DND-41 (cell line): ENCODE measurements around the gene CEP112.
"Not testable (repeated sequence)": the region's sequence is repeated elsewhere in the genome, so short reads cannot be mapped to it uniquely, and the experiment has no call there.

Source experiments
- ATAC-seq: fragments of 200-7000 bp; cut with Tn5 transposase; 3 replicates; pipeline ENCODE4 v1.9.1; 2021; ENCODE audit warnings: low read depth; ENCODE audit not compliant: insufficient read depth
- DNase-seq: peaks from one replicate; pipeline ENCODE4 v3.0.0-alpha.2; 2020
- H2AFZ ChIP-seq: 2 replicates; pipeline ENCODE4 v1.6.0; 2012; ENCODE audit warnings: low read depth, low read length
- H3K27ac ChIP-seq: 2 replicates; pipeline ENCODE4 v1.5.1; 2012; ENCODE audit warnings: low read length, inconsistent platforms
- H3K27me3 ChIP-seq: fragments of 200-600 bp; sonication (generic); 2 replicates; pipeline ENCODE4 v1.6.0; 2012; ENCODE audit warnings: low read length, mild to moderate bottlenecking, inconsistent platforms; ENCODE audit not compliant: insufficient read depth, poor library complexity
- H3K36me3 ChIP-seq: 2 replicates; pipeline ENCODE4 v1.5.1; 2012; ENCODE audit warnings: low read length, inconsistent platforms; ENCODE audit not compliant: insufficient read depth
- H3K4me1 ChIP-seq: 2 replicates; pipeline ENCODE4 v1.5.1; 2012; ENCODE audit warnings: mild to moderate bottlenecking, low read length; ENCODE audit not compliant: insufficient read depth
- H3K4me2 ChIP-seq: 2 replicates; pipeline ENCODE4 v1.6.0; 2012; ENCODE audit warnings: mild to moderate bottlenecking, moderate library complexity, low read length, inconsistent platforms; ENCODE audit not compliant: insufficient read depth
- H3K4me3 ChIP-seq, 2 experiments: fragments of 200-600 bp in 1 of 2; shearing (Covaris generic) in 1 of 2; 2 replicates each; pipeline ENCODE4 v1.5.1; 2012 to 2016; ENCODE audit warnings: inconsistent platforms in 2 of 2, low read length in 2 of 2, mild to moderate bottlenecking in 2 of 2, low read depth in 1 of 2, moderate library complexity in 1 of 2
- H3K79me2 ChIP-seq: 2 replicates; pipeline ENCODE4 v1.6.0; 2012; ENCODE audit warnings: low read length, inconsistent platforms; ENCODE audit not compliant: insufficient read depth
- H3K9ac ChIP-seq: 2 replicates; pipeline ENCODE4 v1.6.0; 2012; ENCODE audit warnings: low read depth, mild to moderate bottlenecking, inconsistent platforms, low read length, moderate library complexity
- H3K9me3 ChIP-seq: 2 replicates; pipeline ENCODE4 v1.5.1; 2012; ENCODE audit warnings: low read length, moderate library complexity, mild to moderate bottlenecking, inconsistent platforms; ENCODE audit not compliant: insufficient read depth, severe bottlenecking
- H4K20me1 ChIP-seq: 2 replicates; pipeline ENCODE4 v1.6.0; 2012; ENCODE audit warnings: low read length; ENCODE audit not compliant: insufficient read depth
- EZH2 ChIP-seq: IDR thresholded peaks from 3 replicates; pipeline ENCODE4 v1.6.1; 2012; ENCODE audit warnings: borderline replicate concordance, low read depth, mild to moderate bottlenecking, moderate library complexity, low read length, inconsistent platforms; ENCODE audit not compliant: severe bottlenecking
- TF ChIP-seq, protein P1 (sequence below): IDR thresholded peaks from 2 replicates; pipeline ENCODE4 v1.5.1; 2012; ENCODE audit warnings: borderline replicate concordance, low read length, moderate library complexity, mild to moderate bottlenecking; ENCODE audit not compliant: poor library complexity, severe bottlenecking; ENCODE audit errors: extremely low read depth

CEP112 gene

DNA sequence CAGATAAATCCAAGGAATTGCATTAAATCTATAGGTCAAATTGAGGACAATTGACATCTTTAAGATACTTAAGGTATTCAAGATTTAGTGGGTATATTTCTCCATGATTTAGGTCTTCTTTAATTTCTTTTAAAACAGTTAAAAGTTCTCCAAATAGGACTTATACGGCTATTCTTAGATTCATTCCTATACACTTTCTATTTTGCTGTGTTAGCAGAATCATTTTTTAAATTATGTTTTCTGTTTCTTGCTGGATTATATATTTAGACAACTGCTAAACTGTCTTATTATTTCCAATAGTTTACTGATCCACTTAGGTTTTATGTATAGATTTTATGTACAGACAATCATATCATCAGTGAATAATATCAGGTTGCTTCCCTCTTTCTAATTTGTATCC is 404.4 kb downstream of the CEP112 start:
- no peak overlapping the region for H3K4me2 ChIP-seq
- no peak overlapping the region for H2AFZ ChIP-seq
- H3K27me3 ChIP-seq: no peaks in the 10 kb centered on the region
- H3K4me1 ChIP-seq: no peaks in the 10 kb centered on the region
- H3K27ac ChIP-seq: no peak overlapping the region
- H4K20me1 ChIP-seq: no peaks in the 10 kb centered on the region
- H3K4me3 ChIP-seq: no peak overlapping the region
- no peaks in the 10 kb centered on the region for H3K79me2 ChIP-seq
- H3K9me3 ChIP-seq: no peaks in the 10 kb centered on the region
- DNase-seq (no peak), ATAC-seq (no peak)
- no peaks in the 10 kb centered on the region for H3K36me3 ChIP-seq
- H3K9ac ChIP-seq: no peak overlapping the region
- no peak for TF ChIP-seq EZH2
- TF ChIP-seq, protein P1, sequence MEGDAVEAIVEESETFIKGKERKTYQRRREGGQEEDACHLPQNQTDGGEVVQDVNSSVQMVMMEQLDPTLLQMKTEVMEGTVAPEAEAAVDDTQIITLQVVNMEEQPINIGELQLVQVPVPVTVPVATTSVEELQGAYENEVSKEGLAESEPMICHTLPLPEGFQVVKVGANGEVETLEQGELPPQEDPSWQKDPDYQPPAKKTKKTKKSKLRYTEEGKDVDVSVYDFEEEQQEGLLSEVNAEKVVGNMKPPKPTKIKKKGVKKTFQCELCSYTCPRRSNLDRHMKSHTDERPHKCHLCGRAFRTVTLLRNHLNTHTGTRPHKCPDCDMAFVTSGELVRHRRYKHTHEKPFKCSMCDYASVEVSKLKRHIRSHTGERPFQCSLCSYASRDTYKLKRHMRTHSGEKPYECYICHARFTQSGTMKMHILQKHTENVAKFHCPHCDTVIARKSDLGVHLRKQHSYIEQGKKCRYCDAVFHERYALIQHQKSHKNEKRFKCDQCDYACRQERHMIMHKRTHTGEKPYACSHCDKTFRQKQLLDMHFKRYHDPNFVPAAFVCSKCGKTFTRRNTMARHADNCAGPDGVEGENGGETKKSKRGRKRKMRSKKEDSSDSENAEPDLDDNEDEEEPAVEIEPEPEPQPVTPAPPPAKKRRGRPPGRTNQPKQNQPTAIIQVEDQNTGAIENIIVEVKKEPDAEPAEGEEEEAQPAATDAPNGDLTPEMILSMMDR: no peak

DNA sequence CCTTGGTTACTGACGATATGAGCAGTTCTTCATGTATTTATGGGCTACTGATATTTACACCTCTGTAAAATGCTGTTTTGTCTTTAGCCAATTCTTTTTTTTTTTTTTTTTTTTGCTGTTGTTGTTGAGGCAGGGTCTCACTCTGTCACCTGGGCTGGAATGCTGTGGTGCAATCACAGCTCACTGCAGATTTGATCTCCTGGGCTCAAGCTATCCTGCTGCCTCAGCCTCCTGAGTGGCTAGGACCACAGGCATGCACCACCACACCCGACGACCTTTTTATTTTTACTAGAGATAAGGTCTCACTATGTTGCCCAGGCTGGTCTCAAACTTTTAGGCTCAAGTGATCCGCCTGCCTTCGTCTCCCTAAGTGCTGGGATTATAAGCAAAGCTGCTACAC is 405.5 kb downstream of the CEP112 start:
- no peak overlapping the region for H3K9ac ChIP-seq
- no peaks in the 10 kb centered on the region for H3K79me2 ChIP-seq
- TF ChIP-seq, protein P1: no peak
- no peak for TF ChIP-seq EZH2
- DNase-seq (no peak), ATAC-seq (no peak)
- H3K4me1 ChIP-seq: no peaks in the 10 kb centered on the region
- no peak overlapping the region for H3K4me2 ChIP-seq
- H3K9me3 ChIP-seq: no peaks in the 10 kb centered on the region
- H3K4me3 ChIP-seq: no peak overlapping the region
- H3K27me3 ChIP-seq: no peaks in the 10 kb centered on the region
- no peak overlapping the region for H3K27ac ChIP-seq
- no peak overlapping the region for H2AFZ ChIP-seq
- H4K20me1 ChIP-seq: no peaks in the 10 kb centered on the region
- H3K36me3 ChIP-seq: no peaks in the 10 kb centered on the region

DNA sequence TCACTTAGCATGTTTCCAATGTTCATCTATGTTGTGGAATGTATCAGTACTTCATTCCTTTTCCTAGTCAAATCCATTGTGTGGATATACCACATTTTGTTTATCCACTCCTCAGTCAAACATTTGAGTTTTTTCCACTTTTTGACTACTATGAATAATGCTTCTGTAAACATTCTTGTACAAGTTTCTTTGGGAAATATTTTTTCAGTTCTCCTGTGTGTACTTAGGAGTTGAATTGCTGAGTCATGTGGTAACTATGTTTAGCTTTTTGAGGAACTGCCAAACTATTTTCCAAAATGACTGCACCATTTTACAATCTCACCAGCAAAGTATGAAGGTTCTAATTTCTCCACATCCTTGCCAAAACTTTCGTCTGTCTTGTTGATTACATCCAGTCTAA is 406.8 kb downstream of the CEP112 start:
- Histone ChIP-seq H3K27ac (no peak overlapping the region), H3K9me3 (no peaks in the 10 kb centered on the region), H3K27me3 (no peaks in the 10 kb centered on the region), H3K9ac (no peak overlapping the region), H3K79me2 (no peaks in the 10 kb centered on the region), H4K20me1 (no peaks in the 10 kb centered on the region), H3K4me3 (no peak overlapping the region), H3K4me2 (no peak overlapping the region), H3K36me3 (no peaks in the 10 kb centered on the region), H3K4me1 (no peaks in the 10 kb centered on the region), H2AFZ (no peak overlapping the region)
- DNase-seq: no peak
- TF ChIP-seq, protein P1: no peak
- no peak for TF ChIP-seq EZH2
- no peak for ATAC-seq

DNA sequence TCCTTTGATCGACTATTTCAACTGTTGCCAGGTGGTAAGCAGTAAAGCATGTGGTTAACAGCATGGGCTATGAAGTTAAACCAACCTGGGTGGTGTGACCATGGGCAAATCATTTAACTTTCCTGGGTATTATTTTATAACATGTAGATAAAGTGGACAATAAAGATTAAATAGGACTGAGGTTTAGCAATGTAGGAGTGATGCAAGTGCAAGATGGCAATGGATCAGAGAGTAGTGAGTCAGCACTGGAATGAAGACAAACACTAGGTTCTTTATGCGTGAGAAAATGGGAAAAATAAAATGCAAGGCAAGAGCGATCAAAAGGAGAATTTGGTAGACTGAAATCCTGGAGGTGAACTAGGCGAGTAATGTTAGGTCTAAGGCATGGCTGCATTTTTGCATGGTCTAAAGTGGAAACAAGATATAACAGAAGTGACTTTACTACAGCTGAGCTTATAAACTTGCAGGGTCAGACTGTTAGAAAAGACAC is 408.0 kb downstream of the CEP112 start:
- H2AFZ ChIP-seq: no peak overlapping the region
- no peaks in the 10 kb centered on the region for H3K27me3 ChIP-seq
- no peaks in the 10 kb centered on the region for H3K9me3 ChIP-seq
- H3K79me2 ChIP-seq: no peaks in the 10 kb centered on the region
- H3K9ac ChIP-seq: no peak overlapping the region
- no peak overlapping the region for H3K4me3 ChIP-seq
- no peak overlapping the region for H3K4me2 ChIP-seq
- H3K27ac ChIP-seq: no peak overlapping the region
- no peak for DNase-seq
- no peaks in the 10 kb centered on the region for H4K20me1 ChIP-seq
- H3K4me1 ChIP-seq: no peaks in the 10 kb centered on the region
- no peaks in the 10 kb centered on the region for H3K36me3 ChIP-seq
- ATAC-seq: no peak
- TF ChIP-seq, protein P1: no peak
- TF ChIP-seq EZH2: no peak

DNA sequence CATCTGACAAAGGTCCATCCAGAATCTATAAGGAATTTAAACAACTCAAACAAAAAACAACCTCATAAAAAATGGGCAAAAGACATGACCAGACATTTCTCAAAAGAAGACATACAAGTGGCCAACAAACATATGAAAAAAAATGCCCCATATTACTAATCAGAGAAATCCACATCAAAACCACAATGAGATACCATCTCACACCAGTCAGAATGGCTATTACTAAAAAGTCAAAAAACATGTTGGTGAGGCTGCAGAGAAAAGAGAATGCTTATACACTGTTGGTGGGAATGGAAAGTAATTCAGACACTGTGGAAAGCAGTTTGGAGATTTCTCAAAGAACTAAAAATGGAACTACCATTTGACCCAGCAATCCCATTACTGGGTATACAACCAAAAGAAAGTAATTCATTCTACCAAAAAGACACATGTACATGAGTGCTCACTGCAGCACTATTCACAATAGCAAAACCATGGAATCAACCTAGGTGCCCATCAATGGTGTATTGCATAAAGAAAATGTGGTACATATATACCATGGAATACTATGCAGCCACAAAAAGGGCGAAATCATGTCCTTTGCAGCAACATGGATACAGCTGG is 409.7 kb downstream of the CEP112 start:
- H3K4me2 ChIP-seq, H3K4me3 ChIP-seq, H3K4me1 ChIP-seq, DNase-seq, H4K20me1 ChIP-seq, H3K27me3 ChIP-seq, H3K36me3 ChIP-seq, H2AFZ ChIP-seq, H3K9ac ChIP-seq, H3K27ac ChIP-seq, H3K79me2 ChIP-seq, ATAC-seq, H3K9me3 ChIP-seq: not testable (repeated sequence)
